PC-9 (cell line): ENCODE results near the gene CACNA1B.

Experiments used
- CTCF ChIP-seq: fragments of 200-600 bp; sonication (generic); conservative IDR thresholded peaks from 2 replicates; pipeline ENCODE4 v1.6.1; 2017; ENCODE audit warnings: mixed run types, antibody characterized with exemption, mild to moderate bottlenecking, moderate library complexity
- EZH2 ChIP-seq: fragments of 200-600 bp; sonication (generic); IDR thresholded peaks from 2 replicates; pipeline ENCODE4 v1.8.0; 2017; ENCODE audit warnings: antibody characterized with exemption, low read depth

GRCh38 chr9:137924761-137925369, 47.3 kb downstream of the CACNA1B start:
- TF ChIP-seq CTCF: no peak
- TF ChIP-seq EZH2: no peak
